GM12873 (cell line): Measurements from ENCODE around the gene ERBB4.

ENCODE experiments used
- TF ChIP-seq, protein P1 (sequence below): IDR thresholded peaks from 2 replicates; pipeline ENCODE4 v1.5.1; 2012; ENCODE audit warnings: low read depth, mild to moderate bottlenecking, moderate library complexity, low read length, control low read depth; ENCODE audit not compliant: insufficient read depth; ENCODE audit errors: missing control alignments

The ERBB4 gene

DNA sequence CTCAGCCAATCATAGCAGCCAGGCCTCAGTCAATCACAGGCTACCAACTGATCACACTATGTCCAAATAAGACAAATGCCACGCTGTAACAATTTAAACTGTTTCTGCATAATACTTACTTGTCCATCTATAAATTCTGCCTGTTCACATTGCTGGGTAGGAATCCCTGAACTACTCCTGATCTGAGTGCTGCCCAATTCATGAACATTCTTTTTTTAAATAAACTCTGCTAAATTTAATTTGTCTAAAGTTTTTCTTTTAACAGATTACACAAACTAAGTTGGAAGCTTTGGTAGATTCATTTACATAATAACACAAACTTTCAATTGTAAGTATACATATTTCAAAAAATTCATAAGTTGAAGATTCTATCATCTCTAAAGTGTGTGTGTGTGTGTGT lies 583.0 kb downstream of the ERBB4 start:
- TF ChIP-seq, protein P1, sequence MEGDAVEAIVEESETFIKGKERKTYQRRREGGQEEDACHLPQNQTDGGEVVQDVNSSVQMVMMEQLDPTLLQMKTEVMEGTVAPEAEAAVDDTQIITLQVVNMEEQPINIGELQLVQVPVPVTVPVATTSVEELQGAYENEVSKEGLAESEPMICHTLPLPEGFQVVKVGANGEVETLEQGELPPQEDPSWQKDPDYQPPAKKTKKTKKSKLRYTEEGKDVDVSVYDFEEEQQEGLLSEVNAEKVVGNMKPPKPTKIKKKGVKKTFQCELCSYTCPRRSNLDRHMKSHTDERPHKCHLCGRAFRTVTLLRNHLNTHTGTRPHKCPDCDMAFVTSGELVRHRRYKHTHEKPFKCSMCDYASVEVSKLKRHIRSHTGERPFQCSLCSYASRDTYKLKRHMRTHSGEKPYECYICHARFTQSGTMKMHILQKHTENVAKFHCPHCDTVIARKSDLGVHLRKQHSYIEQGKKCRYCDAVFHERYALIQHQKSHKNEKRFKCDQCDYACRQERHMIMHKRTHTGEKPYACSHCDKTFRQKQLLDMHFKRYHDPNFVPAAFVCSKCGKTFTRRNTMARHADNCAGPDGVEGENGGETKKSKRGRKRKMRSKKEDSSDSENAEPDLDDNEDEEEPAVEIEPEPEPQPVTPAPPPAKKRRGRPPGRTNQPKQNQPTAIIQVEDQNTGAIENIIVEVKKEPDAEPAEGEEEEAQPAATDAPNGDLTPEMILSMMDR = no peak

DNA sequence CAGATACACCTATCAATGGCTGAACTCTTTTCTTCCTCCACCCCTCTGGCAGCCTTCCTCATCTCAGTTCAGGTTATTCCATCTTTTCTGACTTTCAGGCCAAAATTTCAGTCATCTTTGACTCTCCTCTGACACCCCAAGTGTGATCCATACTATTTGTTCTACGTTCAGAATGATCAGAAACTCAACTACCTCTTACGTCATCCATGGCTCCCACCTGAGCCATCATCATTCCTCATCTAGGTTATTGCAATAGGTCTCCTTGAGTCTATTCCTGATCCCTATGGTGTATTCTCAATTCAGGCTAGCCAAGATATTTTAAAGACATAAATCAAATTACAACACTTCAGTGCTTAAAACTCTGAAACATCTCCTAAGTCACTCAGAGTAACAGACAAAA lies 589.7 kb downstream of the ERBB4 start:
- TF ChIP-seq, protein P1 = no peak

DNA sequence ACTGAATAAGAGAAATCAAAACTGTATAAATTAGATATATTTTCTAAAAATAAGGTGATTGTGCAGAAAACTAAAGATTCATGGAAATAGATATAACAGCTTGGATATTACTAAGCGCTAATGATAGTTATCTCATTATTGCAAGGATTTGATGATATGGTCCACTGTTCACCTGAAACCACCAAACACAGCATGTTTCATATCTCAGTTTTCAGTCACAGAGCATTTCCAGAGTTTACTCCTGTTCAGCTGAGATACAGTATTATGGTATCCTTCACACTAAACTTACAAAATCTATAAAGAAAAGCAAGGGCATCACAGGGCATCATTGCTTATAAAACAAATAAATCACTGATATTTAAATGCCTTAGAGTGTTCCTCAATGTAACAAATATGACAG lies 591.6 kb downstream of the ERBB4 start:
- TF ChIP-seq, protein P1 = no peak

DNA sequence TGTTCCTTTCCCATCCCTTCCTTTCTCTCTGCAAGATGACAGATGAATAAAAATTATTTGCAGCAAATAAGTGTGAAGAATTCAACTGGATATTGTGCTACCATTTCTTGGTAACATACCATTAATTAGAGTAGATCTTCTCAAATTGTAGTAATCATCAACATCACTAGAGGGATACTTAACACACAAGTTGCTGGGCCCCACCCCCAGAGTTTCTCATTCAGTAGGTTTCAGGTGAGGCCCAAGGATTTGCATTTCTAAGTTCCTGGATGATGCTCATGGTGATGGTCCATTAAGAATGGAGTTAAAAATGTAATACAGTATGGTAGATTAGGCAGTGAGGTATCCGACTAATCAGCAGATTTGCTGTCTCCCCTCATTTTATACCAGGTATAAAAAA lies 594.0 kb downstream of the ERBB4 start:
- TF ChIP-seq, protein P1 = no peak

DNA sequence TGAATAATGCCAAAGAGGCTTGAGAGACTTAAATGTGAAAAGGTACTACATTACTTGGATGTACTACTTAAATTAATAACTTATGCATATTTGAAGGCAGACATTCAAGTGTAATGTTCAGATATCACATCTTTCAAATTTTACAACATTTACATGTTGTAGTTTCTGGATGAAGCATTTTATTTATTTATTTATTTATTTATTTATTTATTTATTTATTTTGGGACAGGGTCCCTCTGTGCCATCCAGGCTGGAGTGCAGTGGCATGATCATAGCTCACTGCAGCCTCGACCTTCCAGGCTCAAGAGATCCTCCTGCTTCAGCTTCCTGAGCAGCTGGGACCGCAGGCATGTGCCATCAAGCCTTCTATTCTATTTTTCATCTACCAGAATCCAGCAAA lies 596.4 kb downstream of the ERBB4 start:
- TF ChIP-seq, protein P1 = no peak

DNA sequence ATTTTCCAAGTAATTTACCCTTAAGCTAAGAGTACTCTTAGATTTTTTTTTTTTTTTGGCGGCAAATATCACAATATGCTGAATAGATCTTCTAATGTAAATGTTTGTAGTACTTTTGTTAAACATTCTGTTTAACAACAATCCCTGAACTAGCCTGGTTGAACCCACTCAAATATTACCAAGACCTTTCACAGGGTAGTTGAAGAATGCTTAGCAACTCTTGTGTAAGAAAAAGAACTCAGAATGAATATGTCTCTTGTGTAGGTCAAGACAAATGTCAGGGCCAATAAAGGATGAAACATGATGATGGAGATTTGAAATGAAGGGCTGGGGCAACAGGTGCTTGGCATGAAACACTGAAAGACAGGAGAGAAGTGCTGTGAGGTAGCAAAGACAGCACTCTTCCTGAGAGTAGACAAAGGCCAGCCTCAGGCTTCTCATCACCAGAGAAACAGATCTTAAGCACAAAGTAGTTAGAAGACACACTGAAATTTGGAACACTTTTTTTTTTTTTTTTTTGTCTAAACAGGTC lies 597.3 kb downstream of the ERBB4 start:
- TF ChIP-seq, protein P1 = no peak

DNA sequence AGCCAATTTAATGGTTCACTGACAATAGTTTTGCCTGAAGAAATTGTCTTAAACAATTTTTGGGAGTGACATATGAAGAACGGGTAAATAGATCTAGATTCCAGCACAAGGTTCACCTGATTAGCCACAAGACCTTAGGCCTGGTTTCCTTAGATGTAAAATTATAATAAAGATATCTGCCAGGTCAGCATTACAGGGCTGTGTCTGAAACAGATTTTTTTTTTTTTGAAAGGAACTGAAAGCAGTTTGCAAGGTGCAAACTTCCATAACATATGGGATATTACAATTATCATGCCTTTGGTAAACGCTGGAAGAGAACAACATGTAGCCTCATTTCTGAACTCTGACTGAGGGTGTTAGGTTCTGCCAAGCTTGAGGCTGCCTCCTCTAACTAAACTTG lies 599.4 kb downstream of the ERBB4 start:
- TF ChIP-seq, protein P1 = no peak

DNA sequence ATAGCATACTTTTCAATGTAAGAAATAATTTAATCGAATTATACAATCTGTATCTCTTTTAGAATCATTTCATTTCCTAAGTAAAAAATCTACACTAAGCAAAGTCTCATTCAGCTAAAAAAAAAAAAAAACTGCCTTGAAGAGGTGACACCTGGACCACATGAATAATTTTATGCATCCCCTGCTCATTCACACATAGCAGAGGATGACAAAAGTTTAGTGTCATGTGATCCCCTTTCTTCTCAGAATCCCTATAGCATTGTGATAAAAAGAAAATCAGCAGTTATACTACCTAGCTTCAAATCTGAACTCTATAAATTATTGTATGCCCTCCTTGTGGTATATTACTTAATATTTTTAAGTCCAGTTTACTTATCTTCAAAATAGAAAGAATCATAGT lies 603.8 kb downstream of the ERBB4 start:
- TF ChIP-seq, protein P1 = no peak
